GM19025 (cell line): ENCODE results near the gene NDP.
"Not testable (repeated sequence)": the region's sequence is repeated elsewhere in the genome, so short reads cannot be mapped to it uniquely, and the experiment has no call there.

Experiments
- ATAC-seq: cut with Tn5 transposase; IDR thresholded peaks from one replicate; pipeline ENCODE4 v1.9.1; 2021; ENCODE audit warnings: mild to moderate bottlenecking, low read depth, moderate library complexity; ENCODE audit not compliant: unreplicated experiment

The NDP gene

GRCh38 chrX:43971966-43972961 lies 926 bp downstream of the NDP start:
- ATAC-seq = no peak

- ATAC-seq = no peak
These were observed 2.7 kb downstream of the NDP start for GRCh38 chrX:43970528-43970927.

GRCh38 chrX:43969504-43970501 lies 3.4 kb downstream of the NDP start:
- no peak for ATAC-seq

- no peak for ATAC-seq
These were observed 4.8 kb downstream of the NDP start for GRCh38 chrX:43968359-43968781.

GRCh38 chrX:43964936-43965335 lies 8.3 kb downstream of the NDP start:
- no peak for ATAC-seq

GRCh38 chrX:43963726-43964125 lies 9.5 kb downstream of the NDP start:
- no peak for ATAC-seq

GRCh38 chrX:43962636-43963035 lies 10.6 kb downstream of the NDP start:
- ATAC-seq = no peak

GRCh38 chrX:43961699-43962098 lies 11.5 kb downstream of the NDP start:
- ATAC-seq = no peak

GRCh38 chrX:43958529-43958928 lies 14.7 kb downstream of the NDP start:
- no peak for ATAC-seq

- ATAC-seq = no peak
These were observed 17.2 kb downstream of the NDP start for GRCh38 chrX:43956034-43956433.

- ATAC-seq = no peak
These were observed 20.0 kb downstream of the NDP start for GRCh38 chrX:43953218-43953617.

GRCh38 chrX:43949669-43950068 lies 23.5 kb downstream of the NDP start:
- no peak for ATAC-seq

GRCh38 chrX:43940816-43941474 lies 32.2 kb downstream of the NDP start:
- no peak for ATAC-seq

- ATAC-seq = no peak
These were observed 33.8 kb downstream of the NDP start for GRCh38 chrX:43939187-43939926.

GRCh38 chrX:43922032-43922431 lies 51.2 kb downstream of the NDP start:
- not testable (repeated sequence) for ATAC-seq

GRCh38 chrX:43910772-43911171 lies 62.4 kb downstream of the NDP start:
- ATAC-seq = not testable (repeated sequence)

- ATAC-seq = no peak
These were observed 63.2 kb downstream of the NDP start for GRCh38 chrX:43910012-43910411.

GRCh38 chrX:43909141-43909540 lies 64.0 kb downstream of the NDP start:
- ATAC-seq = no peak

GRCh38 chrX:43899878-43900815 lies 73.0 kb downstream of the NDP start:
- ATAC-seq = no peak
